HG03457 (cell line): ENCODE measurements around the gene PGBD1.

ENCODE experiments used
- ATAC-seq: cut with Tn5 transposase; IDR thresholded peaks from one replicate; pipeline ENCODE4 v1.9.1; 2021; ENCODE audit warnings: moderate number of reproducible peaks; ENCODE audit not compliant: unreplicated experiment

Gene PGBD1

GRCh38 chr6:28281288-28282064 is at the start of gene PGBD1:
TSS of gene PGBD1 (plus strand) at chr6:28281572. CDS start at chr6:28283814, 2,242 bp downstream.
- peak; percentile 83 for ATAC-seq

- ATAC-seq = no peak
These were observed 48.6 kb upstream of the PGBD1 start for GRCh38 chr6:28232785-28233184.

- no peak for ATAC-seq
These were observed 45.4 kb upstream of the PGBD1 start for GRCh38 chr6:28235912-28236452.

GRCh38 chr6:28239636-28240035 is 41.7 kb upstream of the PGBD1 start:
- ATAC-seq = no peak

GRCh38 chr6:28240471-28240870 is 40.9 kb upstream of the PGBD1 start:
- ATAC-seq = no peak

- no peak for ATAC-seq
These were observed 37.4 kb upstream of the PGBD1 start for GRCh38 chr6:28243946-28244345.

GRCh38 chr6:28245206-28245941 is 36.0 kb upstream of the PGBD1 start:
- no peak for ATAC-seq

GRCh38 chr6:28248916-28249315 is 32.5 kb upstream of the PGBD1 start:
- ATAC-seq = no peak

- no peak for ATAC-seq
These were observed 30.6 kb upstream of the PGBD1 start for GRCh38 chr6:28250747-28251146.

- ATAC-seq = no peak
These were observed 29.7 kb upstream of the PGBD1 start for GRCh38 chr6:28251661-28252008.

GRCh38 chr6:28252009-28252975 is 29.1 kb upstream of the PGBD1 start, which contains the start of gene ZKSCAN4:
TSS of gene ZKSCAN4 (minus strand) at chr6:28252269. CDS start at chr6:28251980, 289 bp downstream.
- no peak for ATAC-seq

GRCh38 chr6:28254121-28254519 is 27.3 kb upstream of the PGBD1 start:
- no peak for ATAC-seq

- no peak for ATAC-seq
These were observed 24.3 kb upstream of the PGBD1 start for GRCh38 chr6:28257042-28257441.

- ATAC-seq = no peak
These were observed 22.2 kb upstream of the PGBD1 start, which contains the start of gene NKAPL for GRCh38 chr6:28258877-28259777. TSS of gene NKAPL (plus strand) at chr6:28259297. CDS start at chr6:28259372, 75 bp downstream.

- ATAC-seq = no peak
These were observed 17.4 kb upstream of the PGBD1 start for GRCh38 chr6:28263922-28264321.

- no peak for ATAC-seq
These were observed 16.5 kb upstream of the PGBD1 start for GRCh38 chr6:28264834-28265401.

- no peak for ATAC-seq
These were observed 14.8 kb upstream of the PGBD1 start for GRCh38 chr6:28266563-28266961.

- peak; percentile 85 for ATAC-seq
These were observed 14.2 kb upstream of the PGBD1 start, which contains the start of gene ZSCAN26 for GRCh38 chr6:28266962-28267694. TSS of gene ZSCAN26 (plus strand) at chr6:28267143. CDS start at chr6:28271920, 4,777 bp downstream.

- ATAC-seq = no peak
These were observed 13.7 kb upstream of the PGBD1 start for GRCh38 chr6:28267695-28268059.
